ENCODE measurements around the gene MYO1G.

- TF ChIP-seq CTCF (IDR thresholded peaks at IDR 0.05; ENCODE audit: poor library complexity): peak; percentile 25
- TF ChIP-seq EZH2 (IDR thresholded peaks at IDR 0.05; ENCODE audit: borderline replicate concordance): no peak
These were observed 16.1 kb downstream of the MYO1G start for GRCh38 chr7:44962483-44963251.

Measured in hepatocyte (in vitro differentiated cells).